SK-N-MC (cell line): ENCODE data around the gene PTGDR.

Experiments used
- EZH2 ChIP-seq: fragments of 200-600 bp; sonication (generic); IDR thresholded peaks from one replicate; pipeline ENCODE4 v1.6.1; 2017; ENCODE audit warnings: antibody characterized with exemption
- FOXP2 ChIP-seq: optimal IDR thresholded peaks from 2 replicates; pipeline ENCODE3; 2011; ENCODE audit warnings: mild to moderate bottlenecking, moderate library complexity; ENCODE audit not compliant: insufficient read depth; ENCODE audit errors: extremely low read length, control extremely low read depth
- POLR2AphosphoS5 ChIP-seq: IDR thresholded peaks from 2 replicates; pipeline ENCODE4 v1.6.1; 2012; ENCODE audit warnings: mild to moderate bottlenecking, low read depth, low read length, borderline replicate concordance

GRCh38 chr14:52248057-52248456 is 19.4 kb upstream of the PTGDR start:
- TF ChIP-seq POLR2AphosphoS5 (no peak), EZH2 (no peak), FOXP2 (no peak)
